T-helper 2 cell treated with Interferon-gamma antibody and Interleukin-4, amounts not matched to agents 5 μg/mL and 100 μg/mL, for 36 hours (primary cell): ENCODE results near the gene MCF2L.

Source experiments
- DNase-seq: peaks from one replicate; pipeline ENCODE4 v3.0.0; 2021; ENCODE audit warnings: low spot score
- H3K27ac Mint-ChIP-seq: one replicate; pipeline ENCODE4 v1.8.0; 2021; ENCODE audit warnings: mild to moderate bottlenecking, mixed read lengths
- H3K27me3 Mint-ChIP-seq: one replicate; pipeline ENCODE4 v1.8.0; 2021; ENCODE audit warnings: low read depth, mixed read lengths
- H3K36me3 Mint-ChIP-seq: one replicate; pipeline ENCODE4 v1.8.0; 2021; ENCODE audit warnings: low read depth, mixed read lengths
- H3K4me1 Mint-ChIP-seq: one replicate; pipeline ENCODE4 v1.8.0; 2021; ENCODE audit warnings: low read depth, mixed read lengths
- H3K4me3 Mint-ChIP-seq: one replicate; pipeline ENCODE4 v1.8.0; 2022; ENCODE audit warnings: mild to moderate bottlenecking, moderate library complexity, mixed read lengths
- H3K9me3 Mint-ChIP-seq: one replicate; pipeline ENCODE4 v1.8.0; 2021; ENCODE audit warnings: mixed read lengths

MCF2L gene

DNA sequence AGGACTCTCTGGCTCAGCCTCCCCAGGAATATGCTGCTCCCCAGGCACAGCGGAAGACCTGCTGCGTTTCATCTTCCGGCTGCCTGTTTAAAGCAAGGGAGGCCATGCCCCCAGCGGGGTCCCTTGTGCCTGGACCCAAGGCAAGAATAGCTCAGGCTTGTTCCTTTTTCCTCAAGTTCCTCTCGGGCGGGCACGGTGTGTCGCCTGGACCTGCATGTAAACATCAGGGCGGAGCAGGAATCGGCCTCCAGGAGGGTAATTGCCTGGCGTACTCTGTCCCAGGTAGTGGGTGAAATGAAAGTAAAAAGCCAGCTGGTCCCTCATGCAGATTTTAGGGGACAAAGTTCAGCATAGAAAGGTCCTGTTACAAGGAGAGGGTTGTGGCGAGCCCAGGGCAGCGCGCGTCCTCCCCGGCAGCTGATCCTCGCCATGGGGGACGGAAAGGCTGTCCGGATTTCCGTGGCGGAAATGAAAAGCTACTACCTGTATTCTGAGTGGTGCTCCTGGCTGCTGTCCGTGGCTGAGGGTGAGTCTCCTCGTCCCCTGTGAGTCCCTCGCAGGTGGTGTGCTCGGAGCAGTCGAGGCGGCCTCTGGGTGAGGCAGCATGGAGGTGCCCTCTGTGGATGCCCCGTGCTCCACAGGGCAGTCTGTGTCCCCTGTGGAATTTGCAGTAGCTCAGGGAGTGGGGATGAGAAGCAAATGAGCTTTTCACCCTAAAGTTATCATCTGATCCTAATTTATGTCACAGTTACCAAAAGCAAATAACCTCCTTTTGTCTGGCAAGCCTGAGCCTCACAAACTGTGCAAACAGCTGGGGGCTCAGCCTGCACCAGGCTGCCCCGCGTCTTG, 16.2 kb downstream of the MCF2L start:
- no peaks in the 10 kb centered on the region for H3K36me3 Mint-ChIP-seq
- no peaks in the 10 kb centered on the region for H3K9me3 Mint-ChIP-seq
- H3K27me3 Mint-ChIP-seq = no peaks in the 10 kb centered on the region
- no peak overlapping the region for H3K4me3 Mint-ChIP-seq
- no peak for DNase-seq
- no peak overlapping the region for H3K27ac Mint-ChIP-seq
- no peaks in the 10 kb centered on the region for H3K4me1 Mint-ChIP-seq

DNA sequence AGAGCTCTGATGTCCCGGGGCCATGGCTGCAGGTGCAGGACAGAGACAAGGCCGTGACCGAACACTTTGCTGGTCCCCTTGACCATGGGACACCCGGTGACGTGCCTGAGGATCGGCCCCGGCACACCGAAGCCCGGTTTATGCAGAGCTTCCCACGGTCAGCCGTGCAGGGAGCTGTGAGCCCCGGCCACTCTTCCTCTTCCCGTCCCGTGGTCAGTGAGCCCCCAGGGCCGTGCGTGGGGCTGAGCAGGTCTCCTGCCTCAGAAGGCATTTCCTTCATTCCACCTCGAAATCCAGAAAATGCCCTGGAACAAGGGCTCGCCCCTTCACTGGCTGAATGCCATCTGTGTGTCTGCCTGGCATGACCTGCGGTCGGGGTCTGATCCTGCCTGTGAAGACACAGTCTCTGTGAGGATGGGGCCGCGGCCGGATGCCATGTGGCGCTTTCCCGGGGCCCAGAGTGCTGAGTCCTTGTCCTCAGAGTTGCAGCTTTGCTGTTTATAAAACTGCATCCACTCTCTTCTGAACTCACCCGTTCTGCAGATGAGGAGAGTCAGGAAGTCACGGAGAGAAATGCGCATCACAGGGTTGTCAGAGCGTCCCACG, 16.9 kb downstream of the MCF2L start:
- no peak overlapping the region for H3K27ac Mint-ChIP-seq
- no peaks in the 10 kb centered on the region for H3K36me3 Mint-ChIP-seq
- H3K4me1 Mint-ChIP-seq = no peaks in the 10 kb centered on the region
- H3K4me3 Mint-ChIP-seq = no peak overlapping the region
- no peaks in the 10 kb centered on the region for H3K9me3 Mint-ChIP-seq
- no peak for DNase-seq
- no peaks in the 10 kb centered on the region for H3K27me3 Mint-ChIP-seq

- no peaks in the 10 kb centered on the region for H3K27me3 Mint-ChIP-seq
- no peaks in the 10 kb centered on the region for H3K9me3 Mint-ChIP-seq
- H3K36me3 Mint-ChIP-seq = no peaks in the 10 kb centered on the region
- no peak overlapping the region for H3K4me3 Mint-ChIP-seq
- no peak overlapping the region for H3K27ac Mint-ChIP-seq
- no peak for DNase-seq
- no peaks in the 10 kb centered on the region for H3K4me1 Mint-ChIP-seq
Observed at GRCh38 chr13:112986470-112986869, 17.5 kb downstream of the MCF2L start.

DNA sequence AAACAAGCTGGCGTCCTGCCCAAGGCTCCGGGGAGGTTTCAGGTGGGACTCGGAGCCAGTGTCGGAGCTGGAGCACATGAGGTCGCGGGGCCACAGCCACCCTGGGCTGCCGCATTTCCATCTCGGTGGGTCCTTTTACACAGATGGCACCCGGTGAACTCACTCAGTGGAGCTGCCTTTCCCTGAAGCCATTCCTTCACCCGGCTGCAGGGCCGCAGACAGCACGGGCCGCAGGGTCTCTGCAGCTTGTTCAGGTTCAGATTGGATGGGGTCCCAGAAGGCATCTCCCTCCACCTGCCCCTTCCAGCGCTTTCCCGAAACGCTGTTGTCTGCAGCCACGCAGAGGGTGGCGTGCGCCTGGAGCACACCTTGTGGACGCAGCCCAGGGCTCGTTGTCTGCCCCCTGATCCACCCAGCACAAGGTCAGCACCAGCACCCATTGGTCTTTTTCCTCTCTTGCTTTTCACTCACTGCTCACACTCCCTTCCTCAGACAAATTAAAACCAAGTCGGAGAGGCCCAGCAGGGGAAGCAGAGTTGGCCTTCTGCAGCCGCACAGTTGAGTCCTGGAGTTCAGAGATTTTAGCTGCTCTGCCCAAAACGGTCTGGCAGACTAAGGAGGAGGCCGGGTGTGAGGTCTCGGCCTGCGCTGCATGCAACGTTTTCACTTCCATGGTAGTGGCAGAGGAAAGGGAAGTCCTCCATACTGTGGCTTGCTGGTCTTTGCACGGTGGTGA, 18.1 kb downstream of the MCF2L start:
- no peak for DNase-seq
- Mint-ChIP-seq H3K27me3 (no peaks in the 10 kb centered on the region), H3K4me1 (no peaks in the 10 kb centered on the region), H3K9me3 (no peaks in the 10 kb centered on the region), H3K36me3 (no peaks in the 10 kb centered on the region), H3K4me3 (no peak overlapping the region), H3K27ac (no peak overlapping the region)

GRCh38 chr13:112987682-112988024, 18.6 kb downstream of the MCF2L start:
- DNase-seq = no peak
- Mint-ChIP-seq H3K9me3 (no peaks in the 10 kb centered on the region), H3K36me3 (no peaks in the 10 kb centered on the region), H3K4me3 (no peak overlapping the region), H3K27ac (no peak overlapping the region), H3K4me1 (no peaks in the 10 kb centered on the region), H3K27me3 (no peaks in the 10 kb centered on the region)

DNA sequence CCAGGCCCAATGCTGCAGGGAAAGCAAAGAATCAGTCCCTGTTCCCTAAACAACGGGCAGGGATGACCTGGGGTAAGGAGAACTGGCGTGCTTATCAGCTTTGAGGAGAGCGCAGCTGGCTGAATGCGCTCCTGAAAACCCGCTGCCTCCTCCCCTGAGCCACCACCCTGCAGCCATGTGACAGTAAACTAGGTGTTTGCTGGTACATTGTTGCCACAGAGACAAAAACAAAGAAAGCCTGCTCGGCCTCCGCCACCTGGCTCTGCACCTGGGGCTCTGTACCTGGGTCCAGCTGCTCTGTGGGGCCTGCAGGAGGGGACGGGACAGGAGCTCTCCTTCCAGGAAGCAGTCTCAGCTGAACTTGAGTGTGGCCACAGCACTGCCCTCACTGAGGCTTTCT, 21.8 kb downstream of the MCF2L start:
- Mint-ChIP-seq H3K27me3 (no peaks in the 10 kb centered on the region), H3K4me3 (no peak overlapping the region), H3K36me3 (no peaks in the 10 kb centered on the region), H3K4me1 (no peaks in the 10 kb centered on the region), H3K9me3 (no peaks in the 10 kb centered on the region), H3K27ac (no peak overlapping the region)
- DNase-seq = no peak

GRCh38 chr13:112991609-112992008, 22.6 kb downstream of the MCF2L start:
- Mint-ChIP-seq H3K27ac (no peak overlapping the region), H3K9me3 (no peaks in the 10 kb centered on the region), H3K36me3 (no peaks in the 10 kb centered on the region), H3K4me1 (no peaks in the 10 kb centered on the region), H3K27me3 (no peaks in the 10 kb centered on the region), H3K4me3 (no peak overlapping the region)
- DNase-seq = no peak

GRCh38 chr13:112992931-112993680, 24.1 kb downstream of the MCF2L start:
- Mint-ChIP-seq H3K27me3 (no peaks in the 10 kb centered on the region), H3K27ac (no peak overlapping the region), H3K4me1 (no peaks in the 10 kb centered on the region), H3K9me3 (no peaks in the 10 kb centered on the region), H3K36me3 (no peaks in the 10 kb centered on the region), H3K4me3 (no peak overlapping the region)
- DNase-seq = no peak

DNA sequence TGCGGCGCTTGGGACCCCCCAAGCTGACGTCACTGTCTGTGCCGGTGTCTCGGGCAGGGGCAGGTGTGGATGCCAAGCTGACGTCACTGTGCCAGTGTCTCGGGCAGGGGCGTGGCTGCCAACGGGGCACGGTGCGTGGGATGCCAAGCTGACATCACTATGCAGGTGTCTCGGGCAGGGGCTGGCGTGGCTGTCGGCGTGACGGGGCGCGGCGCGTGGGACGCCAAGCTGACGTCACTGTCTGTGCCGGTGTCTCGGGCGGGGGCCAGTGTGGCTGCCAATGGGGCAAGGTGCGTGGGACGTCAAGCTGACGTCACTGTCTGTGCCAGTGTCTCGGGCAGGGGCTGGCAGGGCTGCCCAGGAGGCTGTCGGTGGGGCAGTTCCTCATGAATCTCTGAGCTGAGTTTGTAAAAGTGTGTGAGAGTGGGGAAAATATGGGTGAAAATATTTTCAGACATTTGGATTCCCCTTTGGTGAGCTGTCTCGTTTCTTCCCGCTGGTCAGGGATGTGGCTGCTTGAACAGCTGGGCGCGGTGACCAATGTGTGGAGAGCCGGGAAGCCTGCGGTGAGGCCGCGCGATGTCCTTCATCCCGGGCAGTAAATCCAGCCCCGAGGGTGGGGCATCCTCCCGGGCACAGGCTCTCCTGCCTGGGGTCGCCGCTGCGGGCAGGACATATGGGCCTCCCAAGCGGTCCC, 25.2 kb downstream of the MCF2L start:
- H3K4me1 Mint-ChIP-seq = no peaks in the 10 kb centered on the region
- no peaks in the 10 kb centered on the region for H3K9me3 Mint-ChIP-seq
- DNase-seq = no peak
- H3K27ac Mint-ChIP-seq = no peak overlapping the region
- no peak overlapping the region for H3K4me3 Mint-ChIP-seq
- no peaks in the 10 kb centered on the region for H3K27me3 Mint-ChIP-seq
- H3K36me3 Mint-ChIP-seq = no peaks in the 10 kb centered on the region

DNA sequence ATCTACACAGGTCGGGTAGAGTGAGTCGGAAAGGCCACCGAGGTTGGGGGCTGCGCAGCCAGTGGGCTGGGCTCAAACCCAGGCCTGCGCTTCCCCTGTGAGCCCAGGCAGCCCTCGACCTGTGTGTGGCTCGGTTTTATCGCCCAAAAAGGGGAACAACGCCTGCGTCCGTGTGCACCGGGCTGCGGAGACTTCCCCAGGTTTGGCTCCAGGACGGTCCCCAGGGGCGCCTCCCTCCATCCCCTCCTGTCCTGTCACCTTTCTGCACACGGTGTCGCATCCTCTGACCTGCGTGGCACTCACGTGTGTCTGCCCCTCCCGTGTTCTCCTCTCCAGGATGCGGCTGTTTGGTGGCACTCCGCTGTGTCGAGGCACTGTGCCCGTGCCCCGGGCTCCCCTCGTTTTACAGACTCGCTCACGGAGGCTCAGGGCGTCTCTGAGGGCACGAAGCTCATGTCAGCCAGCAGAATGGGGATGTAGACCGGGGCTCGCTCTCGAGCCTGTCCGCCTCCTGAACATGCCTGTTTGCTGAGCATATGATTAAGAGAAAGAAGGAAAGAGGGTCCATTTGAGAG, 25.9 kb downstream of the MCF2L start:
- H3K4me3 Mint-ChIP-seq = no peak overlapping the region
- H3K4me1 Mint-ChIP-seq = no peaks in the 10 kb centered on the region
- DNase-seq = no peak
- H3K27ac Mint-ChIP-seq = no peak overlapping the region
- no peaks in the 10 kb centered on the region for H3K36me3 Mint-ChIP-seq
- no peaks in the 10 kb centered on the region for H3K9me3 Mint-ChIP-seq
- H3K27me3 Mint-ChIP-seq = no peaks in the 10 kb centered on the region

GRCh38 chr13:112995395-112996191, 26.6 kb downstream of the MCF2L start:
- H3K36me3 Mint-ChIP-seq = no peaks in the 10 kb centered on the region
- no peak for DNase-seq
- no peaks in the 10 kb centered on the region for H3K4me1 Mint-ChIP-seq
- H3K27ac Mint-ChIP-seq = no peak overlapping the region
- H3K9me3 Mint-ChIP-seq = no peaks in the 10 kb centered on the region
- no peak overlapping the region for H3K4me3 Mint-ChIP-seq
- no peaks in the 10 kb centered on the region for H3K27me3 Mint-ChIP-seq

DNA sequence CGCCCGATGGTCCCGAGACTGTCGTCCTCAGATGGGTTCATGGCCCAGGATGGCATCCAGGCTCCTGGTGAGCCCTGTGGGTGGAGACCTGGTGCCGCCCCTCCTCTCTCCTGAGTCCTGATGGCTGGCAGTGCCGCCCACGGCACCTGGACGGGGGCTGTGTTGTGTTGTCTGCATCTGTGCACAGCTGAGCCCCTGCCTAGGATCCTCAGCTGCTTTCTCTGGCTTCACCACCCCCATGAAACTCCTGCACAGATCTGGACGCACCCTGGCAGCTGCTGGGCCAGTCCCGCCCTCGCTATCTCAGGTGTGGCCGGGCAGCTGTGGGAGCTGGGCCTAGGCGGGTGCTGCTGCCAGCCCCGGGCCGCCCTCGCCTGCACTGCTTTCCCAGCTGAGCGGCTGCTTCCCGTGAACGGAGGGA, 27.7 kb downstream of the MCF2L start:
- no peaks in the 10 kb centered on the region for H3K9me3 Mint-ChIP-seq
- H3K27me3 Mint-ChIP-seq = no peaks in the 10 kb centered on the region

More for the DNA sequence above, 27.7 kb downstream of the MCF2L start:
- DNase-seq = no peak
- Mint-ChIP-seq H3K36me3 (no peaks in the 10 kb centered on the region), H3K4me3 (no peak overlapping the region), H3K4me1 (no peaks in the 10 kb centered on the region), H3K27ac (no peak overlapping the region)
